Measurements from ENCODE around the gene ACYP1.

ACYP1 gene

GRCh38 chr14:75054421-75054820 is 9.4 kb downstream of the ACYP1 start:
- no peak overlapping the region for H3K9ac ChIP-seq (ENCODE audit: low read length)
- no peaks in the 10 kb centered on the region for H4K20me1 ChIP-seq (ENCODE audit: insufficient read depth, low read length)
- H3K27me3 ChIP-seq (replicated peaks; ENCODE audit: insufficient read depth, low read length), result no peaks in the 10 kb centered on the region
- H3K4me3 ChIP-seq (ENCODE audit: low read length), result no peak overlapping the region
- TF ChIP-seq CTCF (IDR thresholded peaks at IDR 0.05; ENCODE audit: low read length), result no peak
- TF ChIP-seq EZH2 (optimal IDR thresholded peaks at IDR 0.05; ENCODE audit: low read depth, low read length), result no peak
- TF ChIP-seq EZH2phosphoT487 (IDR thresholded peaks at IDR 0.05; ENCODE audit: low read length), result no peak
- H3K27ac ChIP-seq (ENCODE audit: low read length), result no peak overlapping the region
- no peak overlapping the region for H2AFZ ChIP-seq (ENCODE audit: low read length)
- no peak overlapping the region for H3K4me2 ChIP-seq (ENCODE audit: low read depth, low read length)
- no peaks in the 10 kb centered on the region for H3K9me2 ChIP-seq (replicated peaks; ENCODE audit: insufficient read depth, low read length)
- no peak for DNase-seq
- H3K9me3 ChIP-seq (replicated peaks; ENCODE audit: insufficient read depth, low read length), result no peaks in the 10 kb centered on the region
- no peaks in the 10 kb centered on the region for H3K4me1 ChIP-seq (ENCODE audit: low read length)
- H3K79me2 ChIP-seq (ENCODE audit: low read length), result no peaks in the 10 kb centered on the region
- H3F3A ChIP-seq (ENCODE audit: insufficient read depth, low read length), result peaks cover 3% of the 10 kb centered on the region; the same call in 1 of the 2 replicates
- no peaks in the 10 kb centered on the region for H3K36me3 ChIP-seq (replicated peaks; ENCODE audit: insufficient read depth, low read length)

GRCh38 chr14:75053396-75054291 is 10.2 kb downstream of the ACYP1 start:
- Histone ChIP-seq H3K9ac (ENCODE audit: low read length) (no peak overlapping the region), H4K20me1 (ENCODE audit: insufficient read depth, low read length) (no peaks in the 10 kb centered on the region), H3K79me2 (ENCODE audit: low read length) (no peaks in the 10 kb centered on the region), H3K9me2 (replicated peaks; ENCODE audit: insufficient read depth, low read length) (no peaks in the 10 kb centered on the region), H3K27ac (ENCODE audit: low read length) (no peak overlapping the region), H3K9me3 (replicated peaks; ENCODE audit: insufficient read depth, low read length) (no peaks in the 10 kb centered on the region), H3F3A (ENCODE audit: insufficient read depth, low read length) (peaks cover 3% of the 10 kb centered on the region; the same call in 1 of the 2 replicates), H2AFZ (ENCODE audit: low read length) (no peak overlapping the region), H3K4me3 (ENCODE audit: low read length) (no peak overlapping the region), H3K27me3 (replicated peaks; ENCODE audit: insufficient read depth, low read length) (no peaks in the 10 kb centered on the region), H3K36me3 (replicated peaks; ENCODE audit: insufficient read depth, low read length) (no peaks in the 10 kb centered on the region), H3K4me1 (ENCODE audit: low read length) (no peaks in the 10 kb centered on the region), H3K4me2 (ENCODE audit: low read depth, low read length) (no peak overlapping the region)
- no peak for DNase-seq
- no peak for TF ChIP-seq EZH2 (optimal IDR thresholded peaks at IDR 0.05; ENCODE audit: low read depth, low read length)
- TF ChIP-seq CTCF (IDR thresholded peaks at IDR 0.05; ENCODE audit: low read length), result no peak
- TF ChIP-seq EZH2phosphoT487 (IDR thresholded peaks at IDR 0.05; ENCODE audit: low read length), result no peak

- no peaks in the 10 kb centered on the region for H3K27me3 ChIP-seq (replicated peaks; ENCODE audit: insufficient read depth, low read length)
- peak overlapping the region; percentile 62; the same call in 1 of the 2 replicates for H3K9ac ChIP-seq (ENCODE audit: low read length)
- peak overlapping the region; percentile 61 for H2AFZ ChIP-seq (ENCODE audit: low read length)
- no peak overlapping the region for H3K27ac ChIP-seq (ENCODE audit: low read length)
- no peak for DNase-seq
- H3K79me2 ChIP-seq (ENCODE audit: low read length), result no peaks in the 10 kb centered on the region
- no peaks in the 10 kb centered on the region for H3K4me1 ChIP-seq (ENCODE audit: low read length)
- peak overlapping the region; percentile 62 for H3K4me3 ChIP-seq (ENCODE audit: low read length)
- no peaks in the 10 kb centered on the region for H3K36me3 ChIP-seq (replicated peaks; ENCODE audit: insufficient read depth, low read length)
- no peaks in the 10 kb centered on the region for H4K20me1 ChIP-seq (ENCODE audit: insufficient read depth, low read length)
- TF ChIP-seq EZH2phosphoT487 (IDR thresholded peaks at IDR 0.05; ENCODE audit: low read length) (no peak), EZH2 (optimal IDR thresholded peaks at IDR 0.05; ENCODE audit: low read depth, low read length) (no peak), CTCF (IDR thresholded peaks at IDR 0.05; ENCODE audit: low read length) (no peak)
- H3K9me3 ChIP-seq (replicated peaks; ENCODE audit: insufficient read depth, low read length), result no peaks in the 10 kb centered on the region
- H3K9me2 ChIP-seq (replicated peaks; ENCODE audit: insufficient read depth, low read length), result no peaks in the 10 kb centered on the region
- H3K4me2 ChIP-seq (ENCODE audit: low read depth, low read length), result peak overlapping the region; percentile 73; the same call in 1 of the 2 replicates
- H3F3A ChIP-seq (ENCODE audit: insufficient read depth, low read length), result peaks cover 3% of the 10 kb centered on the region; the same call in 1 of the 2 replicates
Observed at GRCh38 chr14:75051556-75051899, 12.3 kb downstream of the ACYP1 start.

Measured in MM.1S (cell line).